KMS-11 (cell line): ENCODE data around the gene CTIF.

Experiments
- H2AFZ ChIP-seq: fragments of 200-600 bp; sonication (generic); 2 replicates; pipeline ENCODE4 v1.6.1; 2016; ENCODE audit warnings: antibody characterized with exemption, mixed run types, low read depth
- H3K27ac ChIP-seq: fragments of 200-600 bp; sonication (generic); 2 replicates; pipeline ENCODE4 v1.6.1; 2016; ENCODE audit warnings: mild to moderate bottlenecking, mixed run types
- H3K27me3 ChIP-seq: fragments of 200-600 bp; sonication (generic); 2 replicates; pipeline ENCODE4 v1.6.1; 2017; ENCODE audit warnings: mild to moderate bottlenecking, low read depth, mixed run types, moderate library complexity; ENCODE audit not compliant: insufficient read depth
- H3K36me3 ChIP-seq: fragments of 200-600 bp; sonication (generic); 2 replicates; pipeline ENCODE4 v1.6.1; 2017; ENCODE audit warnings: mild to moderate bottlenecking, mixed run types; ENCODE audit not compliant: insufficient read depth
- H3K4me1 ChIP-seq: fragments of 200-600 bp; sonication (generic); 2 replicates; pipeline ENCODE4 v1.6.1; 2016; ENCODE audit warnings: mild to moderate bottlenecking, low read depth, mixed run types; ENCODE audit not compliant: poor library complexity, severe bottlenecking
- H3K4me2 ChIP-seq: fragments of 200-600 bp; sonication (generic); 2 replicates; pipeline ENCODE4 v1.7.0; 2016; ENCODE audit warnings: mild to moderate bottlenecking, mixed run types
- H3K4me3 ChIP-seq: fragments of 200-600 bp; sonication (generic); IDR thresholded peaks from 2 replicates; pipeline ENCODE4 v1.6.1; 2017; ENCODE audit warnings: low read depth, low read length, mixed read lengths; ENCODE audit not compliant: insufficient read depth
- H3K79me2 ChIP-seq: fragments of 200-600 bp; sonication (generic); 2 replicates; pipeline ENCODE4 v1.6.1; 2016; ENCODE audit warnings: low read depth, mixed run types; ENCODE audit not compliant: insufficient read depth
- H3K9ac ChIP-seq: fragments of 200-600 bp; sonication (generic); 2 replicates; pipeline ENCODE4 v1.6.1; 2016; ENCODE audit warnings: mild to moderate bottlenecking, mixed run types
- H4K20me1 ChIP-seq: fragments of 200-600 bp; sonication (generic); 2 replicates; pipeline ENCODE4 v1.6.1; 2016; ENCODE audit warnings: mild to moderate bottlenecking, mixed run types; ENCODE audit not compliant: insufficient read depth
- CTCF ChIP-seq: fragments of 200-600 bp; sonication (generic); conservative IDR thresholded peaks from 2 replicates; pipeline ENCODE4 v1.6.1; 2017; ENCODE audit warnings: low read depth, mild to moderate bottlenecking, antibody characterized with exemption, low read length, moderate library complexity, mixed read lengths

The CTIF gene

DNA sequence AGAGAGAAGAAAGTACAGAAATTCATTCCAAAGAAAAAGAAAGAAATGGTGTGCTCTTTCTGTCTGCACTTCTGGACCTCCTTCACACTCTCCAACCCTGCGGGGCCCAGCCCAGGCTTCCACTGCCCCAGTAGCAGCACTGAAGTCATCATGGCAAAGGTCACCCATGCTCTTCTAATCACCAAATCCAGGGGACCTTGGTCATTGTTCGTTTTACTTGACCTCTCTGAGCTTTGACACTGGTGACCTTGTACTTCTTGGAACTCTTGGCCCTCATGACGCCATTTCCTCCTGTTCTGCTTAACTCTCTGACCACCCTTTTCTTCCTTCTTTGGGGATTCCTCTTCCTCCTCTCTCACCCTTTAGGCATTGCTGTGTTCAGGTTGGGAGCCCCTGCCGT, 306.3 kb downstream of the CTIF start:
- Histone ChIP-seq H2AFZ (no peak overlapping the region), H3K9ac (no peak overlapping the region), H4K20me1 (no peaks in the 10 kb centered on the region), H3K79me2 (no peaks in the 10 kb centered on the region), H3K4me3 (no peak overlapping the region), H3K27me3 (no peaks in the 10 kb centered on the region), H3K4me1 (no peaks in the 10 kb centered on the region), H3K4me2 (no peak overlapping the region), H3K36me3 (no peaks in the 10 kb centered on the region), H3K27ac (no peak overlapping the region)
- TF ChIP-seq CTCF, result no peak

DNA sequence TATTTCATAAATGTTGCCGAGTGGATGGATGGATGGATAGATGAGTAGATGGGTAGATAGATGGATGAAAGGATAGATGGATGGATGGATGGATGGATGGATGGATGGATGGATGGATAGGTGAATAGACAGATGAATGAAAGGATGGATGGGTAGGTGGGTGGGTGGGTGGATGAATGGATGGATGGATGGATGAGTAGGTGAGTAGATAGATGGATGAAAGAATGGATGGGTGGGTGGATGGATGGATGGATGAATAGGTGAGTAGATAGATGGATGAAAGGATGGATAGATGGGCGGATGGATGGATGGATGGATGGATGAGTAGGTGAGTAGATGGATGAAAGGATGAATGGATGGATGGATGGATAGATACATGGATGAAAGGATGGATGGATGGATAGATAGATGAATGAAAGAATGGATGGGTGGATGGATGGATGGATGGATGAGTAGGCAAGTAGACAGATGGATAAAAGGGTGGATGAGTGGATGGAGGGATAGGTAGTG, 307.6 kb downstream of the CTIF start:
- no peak overlapping the region for H3K4me3 ChIP-seq
- H4K20me1 ChIP-seq, result no peaks in the 10 kb centered on the region
- no peak overlapping the region for H2AFZ ChIP-seq
- no peak overlapping the region for H3K27ac ChIP-seq
- no peaks in the 10 kb centered on the region for H3K36me3 ChIP-seq
- no peak overlapping the region for H3K9ac ChIP-seq
- TF ChIP-seq CTCF, result no peak
- H3K79me2 ChIP-seq, result no peaks in the 10 kb centered on the region
- no peak overlapping the region for H3K4me2 ChIP-seq
- H3K27me3 ChIP-seq, result no peaks in the 10 kb centered on the region
- no peaks in the 10 kb centered on the region for H3K4me1 ChIP-seq

DNA sequence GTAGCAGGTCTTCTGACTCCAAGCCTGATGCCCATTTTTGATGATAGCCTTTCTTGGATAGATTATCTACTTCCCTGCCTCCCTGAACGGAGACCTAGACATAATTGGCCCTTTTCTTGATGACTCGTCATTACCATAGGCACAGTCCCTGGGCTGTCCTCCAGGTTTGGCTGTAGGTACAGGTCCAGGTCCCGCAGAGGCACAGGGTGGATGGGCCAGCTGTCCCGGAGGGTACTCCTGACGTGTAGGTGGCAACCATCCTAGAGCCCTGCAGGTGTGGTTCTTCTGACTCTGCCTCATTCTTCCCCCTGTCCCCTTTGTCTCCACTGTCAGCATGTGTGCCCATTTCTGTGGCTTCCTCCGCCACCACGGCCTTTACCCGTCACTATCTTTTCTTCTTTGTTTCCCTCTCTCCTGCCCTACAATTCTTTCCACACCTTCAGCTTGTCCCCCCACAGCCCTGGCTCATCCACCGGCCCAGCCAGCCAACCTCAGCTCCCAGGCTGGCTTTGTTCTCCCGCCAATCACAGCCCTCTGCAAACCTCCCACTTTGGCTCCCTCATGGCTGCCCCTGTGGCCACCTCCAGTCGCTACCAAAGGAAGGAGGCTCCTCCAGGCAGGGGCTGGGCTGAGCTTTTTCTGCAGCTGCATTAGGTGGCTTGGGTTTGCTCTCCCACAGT, 309.1 kb downstream of the CTIF start:
- H4K20me1 ChIP-seq, result no peaks in the 10 kb centered on the region
- no peak overlapping the region for H3K4me2 ChIP-seq
- H3K79me2 ChIP-seq, result no peaks in the 10 kb centered on the region
- H3K9ac ChIP-seq, result no peak overlapping the region
- TF ChIP-seq CTCF, result no peak
- H2AFZ ChIP-seq, result no peak overlapping the region
- H3K27me3 ChIP-seq, result no peaks in the 10 kb centered on the region
- H3K4me3 ChIP-seq, result no peak overlapping the region
- no peaks in the 10 kb centered on the region for H3K36me3 ChIP-seq
- H3K27ac ChIP-seq, result no peak overlapping the region
- H3K4me1 ChIP-seq, result peaks cover 8% of the 10 kb centered on the region

- H3K4me3 ChIP-seq, result no peak overlapping the region
- no peak overlapping the region for H3K4me2 ChIP-seq
- H3K4me1 ChIP-seq, result peaks cover 9% of the 10 kb centered on the region
- no peak for TF ChIP-seq CTCF
- H4K20me1 ChIP-seq, result no peaks in the 10 kb centered on the region
- H3K79me2 ChIP-seq, result no peaks in the 10 kb centered on the region
- H3K9ac ChIP-seq, result no peak overlapping the region
- H2AFZ ChIP-seq, result no peak overlapping the region
- no peaks in the 10 kb centered on the region for H3K27me3 ChIP-seq
- H3K27ac ChIP-seq, result no peak overlapping the region
- H3K36me3 ChIP-seq, result no peaks in the 10 kb centered on the region
Observed at GRCh38 chr18:48848641-48849143, 309.9 kb downstream of the CTIF start.
